ENCODE data around the gene AMOTL2.

AMOTL2 gene

DNA sequence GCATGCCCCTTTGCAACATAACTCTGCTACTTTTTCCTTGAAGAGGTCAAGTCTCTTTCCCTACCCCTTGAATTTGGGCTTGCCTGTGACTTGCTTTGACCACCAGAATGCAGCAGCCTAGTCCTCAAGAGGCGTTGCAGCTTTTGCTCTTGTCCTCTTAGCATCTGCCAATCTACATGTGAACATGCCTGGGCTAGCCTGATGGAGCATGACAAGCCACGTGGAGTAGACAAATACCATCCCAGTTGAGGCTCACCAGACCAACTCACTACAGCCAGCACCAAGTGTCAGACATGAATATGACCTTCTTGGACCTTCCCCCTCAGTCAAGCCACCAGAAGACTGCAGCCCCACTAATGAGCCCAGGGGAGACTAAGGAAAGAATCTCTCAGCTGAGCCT lies 32.9 kb downstream of the AMOTL2 start:
- Histone ChIP-seq H3K27ac (replicated peaks) (no peak overlapping the region), H3K27me3 (ENCODE audit: insufficient read depth, poor library complexity, severe bottlenecking) (no peaks in the 10 kb centered on the region), H3K4me3 (replicated peaks; ENCODE audit: insufficient read depth, low read length) (no peak overlapping the region)
- no peak for DNase-seq (ENCODE audit: low read depth in 1 of 2, low spot score in 1 of 2)
- TF ChIP-seq GABPA (IDR thresholded peaks at IDR 0.05; ENCODE audit: low read depth), result no peak
- TF ChIP-seq, protein P1, sequence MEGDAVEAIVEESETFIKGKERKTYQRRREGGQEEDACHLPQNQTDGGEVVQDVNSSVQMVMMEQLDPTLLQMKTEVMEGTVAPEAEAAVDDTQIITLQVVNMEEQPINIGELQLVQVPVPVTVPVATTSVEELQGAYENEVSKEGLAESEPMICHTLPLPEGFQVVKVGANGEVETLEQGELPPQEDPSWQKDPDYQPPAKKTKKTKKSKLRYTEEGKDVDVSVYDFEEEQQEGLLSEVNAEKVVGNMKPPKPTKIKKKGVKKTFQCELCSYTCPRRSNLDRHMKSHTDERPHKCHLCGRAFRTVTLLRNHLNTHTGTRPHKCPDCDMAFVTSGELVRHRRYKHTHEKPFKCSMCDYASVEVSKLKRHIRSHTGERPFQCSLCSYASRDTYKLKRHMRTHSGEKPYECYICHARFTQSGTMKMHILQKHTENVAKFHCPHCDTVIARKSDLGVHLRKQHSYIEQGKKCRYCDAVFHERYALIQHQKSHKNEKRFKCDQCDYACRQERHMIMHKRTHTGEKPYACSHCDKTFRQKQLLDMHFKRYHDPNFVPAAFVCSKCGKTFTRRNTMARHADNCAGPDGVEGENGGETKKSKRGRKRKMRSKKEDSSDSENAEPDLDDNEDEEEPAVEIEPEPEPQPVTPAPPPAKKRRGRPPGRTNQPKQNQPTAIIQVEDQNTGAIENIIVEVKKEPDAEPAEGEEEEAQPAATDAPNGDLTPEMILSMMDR (IDR thresholded peaks at IDR 0.05; ENCODE audit: insufficient read depth, low read length), result no peak
- TF ChIP-seq, protein P2, sequence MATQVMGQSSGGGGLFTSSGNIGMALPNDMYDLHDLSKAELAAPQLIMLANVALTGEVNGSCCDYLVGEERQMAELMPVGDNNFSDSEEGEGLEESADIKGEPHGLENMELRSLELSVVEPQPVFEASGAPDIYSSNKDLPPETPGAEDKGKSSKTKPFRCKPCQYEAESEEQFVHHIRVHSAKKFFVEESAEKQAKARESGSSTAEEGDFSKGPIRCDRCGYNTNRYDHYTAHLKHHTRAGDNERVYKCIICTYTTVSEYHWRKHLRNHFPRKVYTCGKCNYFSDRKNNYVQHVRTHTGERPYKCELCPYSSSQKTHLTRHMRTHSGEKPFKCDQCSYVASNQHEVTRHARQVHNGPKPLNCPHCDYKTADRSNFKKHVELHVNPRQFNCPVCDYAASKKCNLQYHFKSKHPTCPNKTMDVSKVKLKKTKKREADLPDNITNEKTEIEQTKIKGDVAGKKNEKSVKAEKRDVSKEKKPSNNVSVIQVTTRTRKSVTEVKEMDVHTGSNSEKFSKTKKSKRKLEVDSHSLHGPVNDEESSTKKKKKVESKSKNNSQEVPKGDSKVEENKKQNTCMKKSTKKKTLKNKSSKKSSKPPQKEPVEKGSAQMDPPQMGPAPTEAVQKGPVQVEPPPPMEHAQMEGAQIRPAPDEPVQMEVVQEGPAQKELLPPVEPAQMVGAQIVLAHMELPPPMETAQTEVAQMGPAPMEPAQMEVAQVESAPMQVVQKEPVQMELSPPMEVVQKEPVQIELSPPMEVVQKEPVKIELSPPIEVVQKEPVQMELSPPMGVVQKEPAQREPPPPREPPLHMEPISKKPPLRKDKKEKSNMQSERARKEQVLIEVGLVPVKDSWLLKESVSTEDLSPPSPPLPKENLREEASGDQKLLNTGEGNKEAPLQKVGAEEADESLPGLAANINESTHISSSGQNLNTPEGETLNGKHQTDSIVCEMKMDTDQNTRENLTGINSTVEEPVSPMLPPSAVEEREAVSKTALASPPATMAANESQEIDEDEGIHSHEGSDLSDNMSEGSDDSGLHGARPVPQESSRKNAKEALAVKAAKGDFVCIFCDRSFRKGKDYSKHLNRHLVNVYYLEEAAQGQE (IDR thresholded peaks at IDR 0.05; ENCODE audit: insufficient replicate concordance, low read depth), result no peak
- no peak for TF ChIP-seq POLR2AphosphoS5 (IDR thresholded peaks at IDR 0.05; ENCODE audit: low read depth)
- no peak for TF ChIP-seq SPI1 (IDR thresholded peaks at IDR 0.05; ENCODE audit: borderline replicate concordance, low read depth)

DNA sequence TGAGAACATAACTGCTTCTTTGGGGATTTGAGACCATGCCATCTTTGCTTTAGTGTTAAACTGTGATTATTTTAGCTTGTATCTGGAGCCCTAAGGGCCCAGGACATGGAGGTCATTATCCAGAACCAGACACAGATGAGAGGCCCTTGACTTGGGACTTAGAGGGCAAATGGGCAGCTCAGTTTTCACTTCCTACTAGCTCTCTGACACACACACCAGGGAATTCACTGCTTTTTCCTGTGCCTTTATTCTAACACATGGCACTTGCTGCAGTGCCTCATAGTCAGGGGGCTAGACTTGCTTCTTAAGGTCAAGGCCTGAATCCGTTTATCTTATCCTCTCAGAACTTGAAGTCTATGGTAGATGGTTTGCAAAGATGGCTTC lies 33.3 kb downstream of the AMOTL2 start:
- DNase-seq (ENCODE audit: low read depth in 1 of 2, low spot score in 1 of 2), result no peak
- TF ChIP-seq GABPA (IDR thresholded peaks at IDR 0.05; ENCODE audit: low read depth) (no peak), SPI1 (IDR thresholded peaks at IDR 0.05; ENCODE audit: borderline replicate concordance, low read depth) (no peak), POLR2AphosphoS5 (IDR thresholded peaks at IDR 0.05; ENCODE audit: low read depth) (no peak)
- TF ChIP-seq, protein P1 (IDR thresholded peaks at IDR 0.05; ENCODE audit: insufficient read depth, low read length), result no peak
- TF ChIP-seq, protein P2 (IDR thresholded peaks at IDR 0.05; ENCODE audit: insufficient replicate concordance, low read depth), result no peak
- H3K4me3 ChIP-seq (replicated peaks; ENCODE audit: insufficient read depth, low read length), result no peak overlapping the region
- no peaks in the 10 kb centered on the region for H3K27me3 ChIP-seq (ENCODE audit: insufficient read depth, poor library complexity, severe bottlenecking)
- H3K27ac ChIP-seq (replicated peaks), result no peak overlapping the region

DNA sequence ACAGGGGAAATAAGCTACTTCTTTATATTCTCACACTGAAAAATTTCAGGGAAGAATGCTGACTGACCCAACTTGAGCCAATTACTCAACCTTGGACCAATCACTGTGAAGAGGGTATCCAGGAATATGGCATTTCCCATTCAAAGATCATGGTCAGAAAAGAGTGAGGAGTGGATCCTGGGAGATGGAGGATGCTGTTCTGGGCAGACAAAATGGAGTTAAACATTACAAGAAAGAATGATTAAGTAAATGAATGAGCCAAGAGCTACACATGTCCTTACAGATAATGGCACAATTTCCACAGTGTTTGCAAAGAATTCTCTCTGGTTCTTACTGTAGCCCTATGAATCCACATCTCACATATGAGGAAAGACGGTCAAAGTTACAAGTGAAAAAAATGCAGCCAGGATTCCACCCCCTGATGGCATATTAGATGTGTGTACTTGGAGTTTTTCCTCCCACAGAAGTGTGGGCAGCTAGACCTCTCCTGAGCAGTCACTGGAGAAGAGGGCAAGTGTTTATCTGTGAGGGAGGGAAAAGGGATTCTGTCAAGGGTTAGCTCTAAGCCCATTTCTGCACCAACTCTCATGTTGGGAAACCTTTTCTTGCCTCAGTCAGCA lies 33.8 kb downstream of the AMOTL2 start:
- DNase-seq (ENCODE audit: low read depth in 1 of 2, low spot score in 1 of 2), result no peak
- H3K27me3 ChIP-seq (ENCODE audit: insufficient read depth, poor library complexity, severe bottlenecking), result no peaks in the 10 kb centered on the region
- no peak overlapping the region for H3K27ac ChIP-seq (replicated peaks)
- H3K4me3 ChIP-seq (replicated peaks; ENCODE audit: insufficient read depth, low read length), result no peak overlapping the region
- TF ChIP-seq, protein P2 (IDR thresholded peaks at IDR 0.05; ENCODE audit: insufficient replicate concordance, low read depth), result no peak
- TF ChIP-seq POLR2AphosphoS5 (IDR thresholded peaks at IDR 0.05; ENCODE audit: low read depth), result no peak
- TF ChIP-seq, protein P1 (IDR thresholded peaks at IDR 0.05; ENCODE audit: insufficient read depth, low read length), result no peak
- no peak for TF ChIP-seq SPI1 (IDR thresholded peaks at IDR 0.05; ENCODE audit: borderline replicate concordance, low read depth)
- TF ChIP-seq GABPA (IDR thresholded peaks at IDR 0.05; ENCODE audit: low read depth), result no peak

Measured in HL-60 (cell line).